ENCODE data around the gene SGK1. TPM values are rescaled to one million over a fixed set of nuclear protein-coding genes. Genes with fewer than 3 reads are reported as not detected.

SGK1 gene
- total RNA-seq, 1 experiment from 2014 or later: 4.8 TPM

GRCh38 chr6:134165561-134166201, 152.2 kb downstream of the SGK1 start:
- no peak for DNase-seq (ENCODE audit: low spot score)
- in situ Hi-C loops (cut with HindIII; ENCODE audit: low sequenced_read_pairs): no loop called here

- DNase-seq (ENCODE audit: low spot score): no peak
- in situ Hi-C loops (cut with HindIII; ENCODE audit: low sequenced_read_pairs): no loop called here
Measured at GRCh38 chr6:134164300-134164699, 153.6 kb downstream of the SGK1 start.

GRCh38 chr6:134162932-134163331, 155.0 kb downstream of the SGK1 start:
- no peak for DNase-seq (ENCODE audit: low spot score)
- in situ Hi-C loops (cut with HindIII; ENCODE audit: low sequenced_read_pairs): no loop called here

- no peak for DNase-seq (ENCODE audit: low spot score)
- in situ Hi-C loops (cut with HindIII; ENCODE audit: low sequenced_read_pairs): no loop called here
Measured at GRCh38 chr6:134161041-134161440, 156.9 kb downstream of the SGK1 start.

GRCh38 chr6:134152767-134153485, 165.0 kb downstream of the SGK1 start:
- DNase-seq (ENCODE audit: low spot score): no peak
- in situ Hi-C loops (cut with HindIII; ENCODE audit: low sequenced_read_pairs): no loop called here

GRCh38 chr6:134148566-134148965, 169.3 kb downstream of the SGK1 start:
- DNase-seq (ENCODE audit: low spot score): no peak
- in situ Hi-C loops (cut with HindIII; ENCODE audit: low sequenced_read_pairs): no loop called here

GRCh38 chr6:134147034-134147533, 170.8 kb downstream of the SGK1 start:
- in situ Hi-C loops (cut with HindIII; ENCODE audit: low sequenced_read_pairs): no loop called here
- no peak for DNase-seq (ENCODE audit: low spot score)

- in situ Hi-C loops (cut with HindIII; ENCODE audit: low sequenced_read_pairs): no loop called here
Measured at GRCh38 chr6:134146268-134147033, 171.5 kb downstream of the SGK1 start.

GRCh38 chr6:134145786-134146185, 172.1 kb downstream of the SGK1 start:
- in situ Hi-C loops (cut with HindIII; ENCODE audit: low sequenced_read_pairs): no loop called here
- DNase-seq (ENCODE audit: low spot score): no peak

More at GRCh38 chr6:134146268-134147033, 171.5 kb downstream of the SGK1 start:
- DNase-seq (ENCODE audit: low spot score): no peak

GRCh38 chr6:134138226-134138975, 179.5 kb downstream of the SGK1 start:
- in situ Hi-C loops (cut with HindIII; ENCODE audit: low sequenced_read_pairs): no loop called here

GRCh38 chr6:134134654-134135053, 183.3 kb downstream of the SGK1 start:
- DNase-seq (ENCODE audit: low spot score): no peak
- in situ Hi-C loops (cut with HindIII; ENCODE audit: low sequenced_read_pairs): no loop called here

More at GRCh38 chr6:134138226-134138975, 179.5 kb downstream of the SGK1 start:
- peak; percentile 72 for DNase-seq (ENCODE audit: low spot score)

GRCh38 chr6:134132494-134133141, 185.3 kb downstream of the SGK1 start:
- no peak for DNase-seq (ENCODE audit: low spot score)
- in situ Hi-C loops (cut with HindIII; ENCODE audit: low sequenced_read_pairs): no loop called here

- in situ Hi-C loops (cut with HindIII; ENCODE audit: low sequenced_read_pairs): no loop called here
- DNase-seq (ENCODE audit: low spot score): no peak
Measured at GRCh38 chr6:134131530-134132139, 186.3 kb downstream of the SGK1 start.

GRCh38 chr6:134128146-134128545, 189.8 kb downstream of the SGK1 start:
- in situ Hi-C loops (cut with HindIII; ENCODE audit: low sequenced_read_pairs): no loop called here

GRCh38 chr6:134123666-134124208, 194.2 kb downstream of the SGK1 start:
- DNase-seq (ENCODE audit: low spot score): peak; percentile 56
- in situ Hi-C loops (cut with HindIII; ENCODE audit: low sequenced_read_pairs): no loop called here

More at GRCh38 chr6:134128146-134128545, 189.8 kb downstream of the SGK1 start:
- DNase-seq (ENCODE audit: low spot score): no peak

GRCh38 chr6:134122775-134123174, 195.1 kb downstream of the SGK1 start:
- in situ Hi-C loops (cut with HindIII; ENCODE audit: low sequenced_read_pairs): no loop called here
- no peak for DNase-seq (ENCODE audit: low spot score)

GRCh38 chr6:134119486-134119885, 198.4 kb downstream of the SGK1 start:
- DNase-seq (ENCODE audit: low spot score): no peak
- in situ Hi-C loops (cut with HindIII; ENCODE audit: low sequenced_read_pairs): no loop called here

Measured in G401 (cell line).